ENCODE results near the gene UGT1A10. TPM values are rescaled to one million over a fixed set of nuclear protein-coding genes. Genes with fewer than 3 reads are reported as not detected.

Gene UGT1A10
- total RNA-seq, 6 experiments from 2014 or later, result not detected

DNA sequence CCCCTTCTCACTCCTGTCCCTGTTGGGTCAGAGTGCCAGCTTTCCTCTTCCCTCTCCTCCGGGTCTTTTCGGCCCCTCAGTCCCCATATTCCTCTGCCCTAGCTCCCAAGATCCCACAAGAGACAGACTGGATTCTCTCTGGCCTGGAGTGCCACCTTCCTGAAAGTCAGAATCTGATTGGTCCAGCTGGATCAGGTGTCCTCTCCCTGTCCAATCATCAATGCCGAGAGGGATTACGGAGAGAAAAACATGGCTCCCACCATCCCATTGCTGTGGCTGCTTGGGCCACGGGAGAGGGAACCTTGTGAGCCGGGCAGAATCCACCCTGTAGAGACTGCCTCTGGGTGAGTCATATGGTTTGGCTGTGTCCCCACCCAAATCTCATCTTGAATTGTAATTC is 139.2 kb downstream of the UGT1A10 start:
- TF ChIP-seq, protein P1, sequence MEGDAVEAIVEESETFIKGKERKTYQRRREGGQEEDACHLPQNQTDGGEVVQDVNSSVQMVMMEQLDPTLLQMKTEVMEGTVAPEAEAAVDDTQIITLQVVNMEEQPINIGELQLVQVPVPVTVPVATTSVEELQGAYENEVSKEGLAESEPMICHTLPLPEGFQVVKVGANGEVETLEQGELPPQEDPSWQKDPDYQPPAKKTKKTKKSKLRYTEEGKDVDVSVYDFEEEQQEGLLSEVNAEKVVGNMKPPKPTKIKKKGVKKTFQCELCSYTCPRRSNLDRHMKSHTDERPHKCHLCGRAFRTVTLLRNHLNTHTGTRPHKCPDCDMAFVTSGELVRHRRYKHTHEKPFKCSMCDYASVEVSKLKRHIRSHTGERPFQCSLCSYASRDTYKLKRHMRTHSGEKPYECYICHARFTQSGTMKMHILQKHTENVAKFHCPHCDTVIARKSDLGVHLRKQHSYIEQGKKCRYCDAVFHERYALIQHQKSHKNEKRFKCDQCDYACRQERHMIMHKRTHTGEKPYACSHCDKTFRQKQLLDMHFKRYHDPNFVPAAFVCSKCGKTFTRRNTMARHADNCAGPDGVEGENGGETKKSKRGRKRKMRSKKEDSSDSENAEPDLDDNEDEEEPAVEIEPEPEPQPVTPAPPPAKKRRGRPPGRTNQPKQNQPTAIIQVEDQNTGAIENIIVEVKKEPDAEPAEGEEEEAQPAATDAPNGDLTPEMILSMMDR (IDR thresholded peaks at IDR 0.05), result no peak
- Mint-ChIP-seq H3K9me3 (peaks cover 17% of the 10 kb centered on the region), H3K27me3 (ENCODE audit: insufficient read depth) (peaks cover 5% of the 10 kb centered on the region), H3K36me3 (ENCODE audit: low read depth) (no peaks in the 10 kb centered on the region), H3K27ac (no peak overlapping the region), H3K4me3 (no peak overlapping the region), H3K4me1 (ENCODE audit: low read depth) (no peaks in the 10 kb centered on the region)
- no peak for DNase-seq

DNA sequence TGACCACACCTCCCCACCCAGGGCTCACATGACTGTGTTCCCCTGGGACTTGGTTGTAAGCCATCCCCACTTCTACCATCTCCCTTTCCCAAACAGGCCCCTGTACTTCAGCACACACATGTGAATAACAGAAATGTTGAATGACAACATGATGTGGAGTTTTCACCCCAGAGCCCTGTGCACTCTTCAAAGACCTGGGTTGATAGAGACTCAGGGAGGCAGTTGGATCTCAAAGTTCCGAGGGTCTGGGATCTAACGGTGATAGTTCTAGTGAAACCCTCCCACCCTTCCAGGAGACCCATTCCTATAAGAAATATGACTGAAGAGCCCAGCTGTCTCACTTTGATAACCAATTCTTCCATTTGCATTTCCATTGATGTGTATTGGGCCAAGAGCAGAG is 141.8 kb downstream of the UGT1A10 start, which contains the start of gene MROH2A:
Gene MROH2A (plus strand): TSS at position 301 of the 400 bp plus-strand sequence. CDS start 1,029 bp downstream, outside the sequence.
- no peak within 1 kb of the TSS for H3K4me3 Mint-ChIP-seq
- no peak within 1 kb of the TSS for H3K27ac Mint-ChIP-seq
- DNase-seq, result no peak
- H3K36me3 Mint-ChIP-seq (ENCODE audit: low read depth), result no peaks in the 10 kb centered on the region
- H3K9me3 Mint-ChIP-seq, result peaks cover 23% of the 10 kb centered on the region
- peaks cover 2% of the 10 kb centered on the region; the same call in 1 of the 2 replicates for H3K27me3 Mint-ChIP-seq (ENCODE audit: insufficient read depth)
- no peaks in the 10 kb centered on the region for H3K4me1 Mint-ChIP-seq (ENCODE audit: low read depth)
- TF ChIP-seq, protein P1 (IDR thresholded peaks at IDR 0.05), result no peak

DNA sequence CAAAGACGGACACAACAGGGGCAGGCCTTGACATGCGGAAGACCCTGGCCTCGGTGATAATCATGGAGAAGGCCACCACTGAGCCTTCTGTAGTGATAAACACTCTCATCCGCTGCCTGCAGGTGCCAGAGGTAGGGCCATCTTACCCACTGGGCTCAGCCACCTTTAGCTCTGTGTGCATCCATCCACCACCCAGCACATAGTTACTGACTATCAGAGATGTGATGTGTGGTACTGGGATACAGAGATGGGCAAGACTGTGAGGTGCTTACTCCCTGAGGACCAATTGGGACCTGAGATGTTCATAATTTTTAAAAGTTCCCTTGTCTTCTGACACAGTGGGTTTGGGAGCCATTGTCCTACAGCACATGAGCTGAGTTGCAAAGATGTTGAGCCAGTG is 143.5 kb downstream of the UGT1A10 start:
- Mint-ChIP-seq H3K4me1 (ENCODE audit: low read depth) (no peaks in the 10 kb centered on the region), H3K4me3 (no peak overlapping the region), H3K9me3 (peaks cover 26% of the 10 kb centered on the region), H3K27ac (no peak overlapping the region), H3K27me3 (ENCODE audit: insufficient read depth) (peaks cover 2% of the 10 kb centered on the region; the same call in 1 of the 2 replicates), H3K36me3 (ENCODE audit: low read depth) (no peaks in the 10 kb centered on the region)
- DNase-seq, result no peak
- TF ChIP-seq, protein P1 (IDR thresholded peaks at IDR 0.05), result no peak

DNA sequence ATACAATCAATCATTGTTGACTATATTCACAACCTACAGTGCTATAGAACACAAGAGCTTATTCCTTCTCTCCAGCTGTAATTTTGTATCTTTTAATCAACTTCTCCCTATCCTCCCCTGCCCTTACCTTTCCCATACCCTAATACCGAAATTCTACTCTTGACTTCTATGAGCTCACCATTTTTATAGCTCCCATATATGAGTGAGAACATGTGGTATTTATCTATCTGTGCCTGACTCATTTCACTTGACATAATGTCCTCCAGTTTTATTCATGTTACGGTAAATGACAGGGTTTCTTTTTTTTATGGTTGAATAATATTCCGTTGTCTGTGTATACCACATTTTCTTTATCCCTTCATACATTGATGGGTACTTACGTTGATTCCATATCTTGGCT is 144.5 kb downstream of the UGT1A10 start:
- TF ChIP-seq, protein P1 (IDR thresholded peaks at IDR 0.05), result no peak
- no peak for DNase-seq
- Mint-ChIP-seq H3K4me1 (ENCODE audit: low read depth) (no peaks in the 10 kb centered on the region), H3K4me3 (no peak overlapping the region), H3K36me3 (ENCODE audit: low read depth) (no peaks in the 10 kb centered on the region), H3K9me3 (peaks cover 21% of the 10 kb centered on the region), H3K27me3 (ENCODE audit: insufficient read depth) (peaks cover 2% of the 10 kb centered on the region; the same call in 1 of the 2 replicates), H3K27ac (no peak overlapping the region)

DNA sequence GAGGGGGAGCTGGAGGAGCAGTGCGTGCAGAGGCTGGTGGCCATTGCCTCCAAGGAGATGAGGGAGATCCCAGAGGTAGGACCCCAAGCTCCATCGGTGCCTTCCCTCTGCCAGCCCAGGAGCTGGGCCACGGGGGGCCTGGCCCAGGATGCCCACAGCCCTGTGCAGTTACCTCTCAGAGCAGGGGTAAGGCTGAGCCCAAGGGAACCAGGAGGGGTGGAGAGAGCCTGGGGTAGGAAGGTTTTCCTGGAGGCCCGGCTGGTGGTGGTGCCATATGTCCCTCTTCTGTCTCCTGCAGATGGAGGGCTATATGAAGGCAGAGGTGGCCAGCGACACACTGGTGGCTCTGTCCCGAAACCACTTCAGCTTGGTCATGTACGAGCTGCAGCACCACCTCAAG is 153.3 kb downstream of the UGT1A10 start:
- TF ChIP-seq, protein P1 (IDR thresholded peaks at IDR 0.05), result no peak
- no peak for DNase-seq
- Mint-ChIP-seq H3K27me3 (ENCODE audit: insufficient read depth) (peaks cover 6% of the 10 kb centered on the region; the same call in 1 of the 2 replicates), H3K9me3 (peaks cover 24% of the 10 kb centered on the region), H3K4me1 (ENCODE audit: low read depth) (no peaks in the 10 kb centered on the region), H3K36me3 (ENCODE audit: low read depth) (no peaks in the 10 kb centered on the region), H3K27ac (no peak overlapping the region), H3K4me3 (no peak overlapping the region)

Measured in HFFc6 (cell line).